HG03565 (cell line): ENCODE results near the gene SYNGR2.

ENCODE experiments used
- ATAC-seq: cut with Tn5 transposase; IDR thresholded peaks from one replicate; pipeline ENCODE4 v1.9.1; 2021; ENCODE audit warnings: mild to moderate bottlenecking, moderate library complexity; ENCODE audit not compliant: unreplicated experiment

The SYNGR2 gene

GRCh38 chr17:78142119-78142861 lies 26.1 kb upstream of the SYNGR2 start:
- no peak for ATAC-seq

GRCh38 chr17:78143214-78144146 lies 24.9 kb upstream of the SYNGR2 start:
- ATAC-seq = no peak

DNA sequence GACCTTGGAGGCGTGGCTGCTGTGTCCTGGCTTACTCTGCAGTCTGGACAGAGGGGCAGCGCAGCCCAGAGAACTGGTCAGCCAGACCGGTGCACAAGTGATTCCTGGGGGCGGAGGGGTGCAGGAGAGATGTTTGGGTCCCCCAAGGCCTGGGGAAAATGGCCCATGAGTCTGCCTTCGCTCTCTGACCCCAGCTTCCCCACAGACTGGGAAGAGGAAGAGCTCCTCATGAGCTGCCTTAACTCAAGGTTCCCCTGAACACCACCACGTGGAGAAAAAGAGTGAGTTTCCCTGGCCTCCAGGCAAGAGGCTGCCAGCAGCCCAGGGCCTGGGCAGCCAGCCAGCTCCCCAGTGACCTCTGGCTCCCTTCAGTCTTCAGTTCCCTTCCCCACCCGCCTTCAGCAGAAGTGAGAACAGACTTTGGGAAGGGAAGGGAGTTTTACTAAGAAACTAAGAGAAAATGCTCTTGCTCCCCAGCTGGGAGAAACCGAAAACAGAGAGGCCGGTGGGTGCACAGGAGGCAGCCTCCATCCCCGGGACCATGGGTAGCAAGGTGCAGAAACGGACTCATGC lies 24.1 kb upstream of the SYNGR2 start:
- ATAC-seq = no peak

DNA sequence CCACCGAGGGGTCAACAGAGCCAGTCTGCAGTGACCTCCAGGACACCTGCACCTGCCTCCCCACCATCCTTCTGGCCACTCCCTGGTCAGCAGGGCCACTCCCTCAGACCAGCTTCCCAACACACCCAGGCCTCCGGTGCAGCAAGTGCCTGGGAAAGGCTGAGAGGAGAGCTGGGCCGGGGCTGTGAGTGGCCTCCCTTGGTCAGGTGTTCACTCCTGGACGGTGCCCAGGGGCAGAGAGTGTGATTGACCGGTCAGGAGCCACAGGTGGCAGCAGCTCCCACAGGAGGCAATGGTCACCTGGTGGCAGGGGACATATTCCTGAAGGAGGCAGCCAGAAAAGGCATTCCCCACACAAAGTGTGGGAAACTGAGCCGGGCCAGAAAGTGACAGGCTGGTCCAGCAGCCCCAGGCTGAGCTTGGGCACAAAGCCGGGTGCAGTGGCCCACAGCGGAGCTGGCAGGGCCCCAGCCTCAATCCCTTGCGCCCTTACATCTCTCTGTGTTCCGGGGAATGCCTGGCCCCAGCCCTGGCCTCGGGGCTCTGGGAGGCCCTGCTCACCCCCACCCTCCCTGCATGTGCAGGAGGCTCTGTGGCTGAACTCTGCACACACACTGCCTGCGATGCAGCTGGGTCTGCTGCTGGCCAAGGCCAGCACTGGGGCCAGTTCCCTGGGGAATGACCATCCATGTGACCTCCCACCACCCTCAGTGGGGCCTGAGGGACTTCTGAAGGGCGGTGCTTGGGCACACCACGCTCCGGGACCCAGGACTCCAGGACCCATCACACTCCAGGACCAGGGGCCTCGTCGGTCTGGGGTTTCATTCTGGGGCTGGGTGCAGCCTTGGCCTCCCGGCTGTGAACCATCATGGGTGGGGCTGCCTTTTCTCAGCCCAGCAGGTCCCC lies 23.4 kb upstream of the SYNGR2 start:
- no peak for ATAC-seq

DNA sequence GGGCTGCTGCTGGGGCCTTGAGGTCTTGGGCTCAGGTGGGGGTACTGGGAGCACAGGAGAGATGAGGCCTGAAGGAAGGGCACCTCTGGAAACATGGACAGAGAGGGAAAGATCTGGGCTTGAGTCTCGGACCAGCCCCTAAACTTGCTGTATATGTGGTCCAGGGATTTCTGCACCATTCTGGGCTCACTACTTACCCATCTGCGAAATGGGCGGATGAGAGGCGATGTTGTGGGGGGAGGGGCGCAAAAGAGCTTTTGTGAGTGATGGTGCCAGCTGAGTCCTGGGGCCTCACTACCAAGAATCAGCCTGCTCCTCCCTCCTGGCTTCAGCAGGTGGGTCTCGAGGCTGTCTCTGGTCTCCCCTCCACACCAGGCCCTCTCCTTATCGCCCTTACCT lies 21.9 kb upstream of the SYNGR2 start:
- ATAC-seq = no peak

DNA sequence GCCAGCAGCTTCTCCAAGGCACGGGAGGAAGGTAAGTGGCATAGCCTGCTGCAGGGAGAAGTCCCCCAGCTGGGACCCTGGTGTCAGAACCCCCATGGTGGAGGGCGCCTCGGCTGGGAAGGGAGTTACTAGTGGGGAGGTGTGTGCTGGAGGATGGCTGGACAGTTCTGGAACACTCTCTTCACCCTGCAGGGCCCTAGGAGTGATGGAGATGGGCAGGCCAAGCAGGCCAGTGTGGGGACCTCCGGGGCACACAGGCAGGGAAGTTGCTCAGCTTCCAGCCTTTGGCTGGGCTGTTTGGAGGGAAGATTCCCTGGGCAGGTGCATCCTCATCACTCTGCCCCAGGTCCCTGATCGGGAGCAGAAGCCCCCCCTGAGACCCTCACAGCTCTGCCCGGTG lies 21.5 kb upstream of the SYNGR2 start:
- no peak for ATAC-seq

- ATAC-seq = no peak
These were observed 20.9 kb upstream of the SYNGR2 start for GRCh38 chr17:78147315-78147998.

- ATAC-seq = no peak
These were observed 19.9 kb upstream of the SYNGR2 start for GRCh38 chr17:78148286-78149016.

- no peak for ATAC-seq
These were observed 16.8 kb upstream of the SYNGR2 start for GRCh38 chr17:78151514-78152008.

DNA sequence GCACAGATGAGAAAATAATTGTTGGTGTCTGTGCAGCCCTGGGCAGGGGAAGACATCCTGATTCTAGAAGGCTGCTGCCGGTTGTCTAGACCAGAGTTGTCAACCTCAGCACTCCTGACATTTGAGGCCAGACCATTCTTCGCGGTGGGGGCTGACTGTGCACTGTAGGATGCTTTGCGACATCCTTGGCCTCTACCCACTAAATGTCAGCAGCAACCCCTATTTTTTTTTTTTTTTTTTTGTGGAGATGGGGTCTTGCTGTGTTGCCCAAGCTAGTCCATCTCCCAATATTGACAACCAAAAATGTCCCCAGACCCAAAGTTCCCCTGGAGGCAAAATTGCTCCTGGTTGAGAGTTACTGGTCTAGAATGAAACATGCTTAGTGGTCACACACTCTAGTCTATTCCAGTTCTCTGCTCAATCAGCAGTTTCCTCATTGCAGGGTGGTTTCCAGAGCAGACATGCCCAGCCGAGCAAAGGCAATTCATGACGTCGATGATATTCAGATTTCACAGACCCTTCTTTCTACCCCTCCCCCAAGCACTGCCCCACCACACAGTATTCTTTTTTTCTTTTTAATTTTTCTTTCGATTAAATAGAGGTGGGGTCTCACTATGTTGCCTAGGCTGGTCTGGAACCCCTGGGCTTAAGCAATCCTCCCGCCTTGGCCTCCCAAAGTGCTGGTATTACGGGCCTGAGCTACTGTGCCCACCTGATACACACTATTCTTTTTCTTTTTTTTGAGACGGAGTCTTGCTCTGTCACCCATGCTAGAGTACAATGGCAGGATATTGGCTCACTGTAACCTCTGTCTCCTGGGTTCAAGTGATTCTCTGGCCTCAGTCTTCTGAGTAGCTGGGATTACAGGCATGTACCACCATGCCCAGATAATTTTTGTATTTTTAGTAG lies 13.2 kb upstream of the SYNGR2 start:
- ATAC-seq = peak; percentile 67

DNA sequence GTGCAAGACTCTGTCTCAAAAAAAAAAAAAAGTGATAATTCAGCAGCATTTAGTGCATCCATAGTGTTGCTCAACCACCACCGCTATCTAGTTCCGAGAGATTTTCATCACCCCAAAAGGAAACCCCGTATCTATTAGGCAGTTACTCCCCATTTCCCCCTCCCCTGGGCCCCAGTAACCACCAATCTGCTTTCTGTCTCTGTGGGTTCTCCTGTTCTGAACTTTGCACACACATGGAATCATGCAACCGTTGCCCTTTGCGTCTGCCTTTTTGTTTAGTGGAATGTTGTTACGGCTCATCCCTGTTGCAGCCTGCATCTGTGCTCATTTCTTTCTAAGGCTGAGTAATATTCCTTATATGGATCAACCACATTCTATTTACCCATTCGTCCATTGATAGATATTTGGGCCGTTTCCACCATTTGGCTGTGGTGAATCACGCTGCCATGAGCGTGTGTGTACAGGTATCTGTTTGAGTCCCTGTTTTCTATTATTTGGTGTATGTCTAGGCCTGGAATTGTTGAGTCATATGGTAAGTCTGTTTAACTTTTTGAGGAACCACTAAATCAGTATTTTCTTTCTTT lies 8.7 kb upstream of the SYNGR2 start:
- peak; percentile 35 for ATAC-seq

GRCh38 chr17:78163881-78164747 lies 4.3 kb upstream of the SYNGR2 start:
- no peak for ATAC-seq

DNA sequence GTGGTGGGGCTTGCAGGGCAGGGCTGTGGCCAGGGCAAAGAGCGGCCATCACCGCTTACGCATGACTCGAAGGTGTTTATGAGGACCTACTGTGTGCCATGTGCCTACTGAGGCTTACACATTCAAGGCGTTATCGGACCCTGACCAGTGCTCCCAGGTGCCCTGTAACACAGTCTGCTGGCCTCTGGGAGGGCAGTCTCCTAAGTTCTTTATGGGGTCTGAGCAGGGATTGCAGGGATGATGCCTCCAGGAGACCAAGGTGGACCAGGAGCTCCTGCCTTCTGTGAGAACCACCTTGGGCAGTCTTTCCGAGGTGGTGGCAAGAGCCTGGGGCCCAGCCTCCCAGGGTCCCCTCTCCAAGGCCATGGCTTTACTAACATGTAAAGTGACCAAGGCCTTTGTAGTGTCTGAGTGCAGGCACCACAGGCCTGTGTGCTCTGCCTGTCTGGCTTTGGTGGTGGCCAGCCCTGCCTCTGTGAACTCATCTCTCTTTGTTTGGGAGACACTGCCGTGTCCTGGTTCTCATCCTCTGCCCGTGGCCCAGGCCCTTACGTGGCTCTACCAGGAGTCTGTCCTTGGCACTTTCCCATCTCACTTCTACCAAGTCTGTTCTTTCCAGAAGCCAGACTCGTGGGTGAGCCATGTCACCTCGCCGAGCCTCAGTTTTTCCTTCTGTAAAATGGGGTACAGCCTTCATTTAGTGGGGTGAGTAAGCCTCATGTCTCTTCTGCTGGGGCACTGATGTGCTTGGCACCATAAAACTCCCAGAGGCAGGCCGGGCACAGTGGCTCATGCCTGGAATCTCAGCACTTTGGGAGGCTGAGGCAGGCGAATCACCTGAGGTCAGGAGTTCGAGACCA lies 3.4 kb upstream of the SYNGR2 start:
- no peak for ATAC-seq

GRCh38 chr17:78166416-78166815 lies 2.0 kb upstream of the SYNGR2 start:
- no peak for ATAC-seq

DNA sequence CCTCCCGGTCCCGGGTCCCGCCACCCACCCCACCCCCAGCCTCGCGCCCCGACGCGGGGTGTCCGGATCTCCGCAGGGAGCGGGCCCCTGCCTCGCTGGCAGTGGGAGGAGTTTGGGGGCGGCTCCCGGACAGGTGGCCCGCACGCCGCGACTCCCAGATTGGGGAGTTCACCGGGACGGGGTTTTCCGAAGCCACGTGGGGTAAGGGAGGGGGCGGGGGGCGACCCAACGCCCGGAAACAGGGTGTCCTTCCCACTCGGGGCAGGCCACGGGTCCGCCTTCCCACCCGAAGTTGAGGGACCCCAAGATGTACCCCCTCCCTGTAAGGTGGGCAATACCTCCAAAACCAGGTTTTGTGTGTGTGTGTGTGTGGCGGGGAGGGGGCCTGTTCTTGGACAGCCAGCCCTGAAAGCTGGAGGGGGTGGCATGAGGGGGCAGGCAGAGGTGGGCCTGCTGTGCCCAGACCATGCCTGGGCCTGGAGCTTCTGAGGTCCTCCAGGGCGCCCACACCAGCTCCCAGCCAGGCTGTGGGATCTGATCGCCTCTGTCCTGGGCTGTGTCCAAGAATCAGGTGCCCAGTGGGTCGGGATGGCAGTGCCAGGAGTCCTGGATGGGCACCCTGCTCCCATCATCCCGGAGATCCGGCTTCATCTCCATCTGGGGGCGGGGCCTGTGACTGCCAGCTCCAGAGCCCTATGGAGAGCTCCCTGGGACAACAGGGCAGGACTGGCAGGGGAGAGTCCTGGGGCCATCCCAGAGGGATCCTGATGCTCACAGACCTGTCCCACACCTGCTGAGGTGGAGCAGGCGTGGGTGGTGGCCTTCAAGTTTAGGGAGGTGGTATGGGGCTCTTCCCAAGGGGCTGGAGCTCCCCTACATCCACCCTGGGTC lies 767 bp downstream of the SYNGR2 start:
- no peak for ATAC-seq
